ENCODE results near the gene PDIA5.
A peak's percentile ranks its signal among the peaks of the same experiment; 100 is the strongest.

The PDIA5 gene

DNA sequence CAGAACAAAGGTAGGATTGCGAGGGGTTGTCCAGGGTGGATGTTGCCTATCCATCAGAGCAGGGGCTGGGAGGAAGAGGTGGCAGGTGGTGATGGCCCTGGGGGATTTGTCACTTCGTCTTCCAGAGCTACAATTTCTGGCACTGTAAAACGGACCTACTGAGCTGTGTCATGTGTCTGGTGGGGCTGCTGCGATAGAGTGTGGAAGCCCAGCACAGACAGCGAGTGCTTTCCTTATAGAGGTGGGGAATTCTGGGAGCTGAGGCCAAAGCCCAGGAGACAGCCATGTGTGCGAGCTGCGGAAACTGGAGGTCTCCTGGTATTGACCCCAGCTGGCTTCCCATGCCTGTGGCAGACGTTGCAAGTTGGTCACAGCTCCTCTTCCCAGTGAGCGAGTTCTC, 73.7 kb downstream of the PDIA5 start:
- H3K4me3 ChIP-seq (ENCODE audit: insufficient read length, low read depth), result no peak overlapping the region
- H3K9me3 ChIP-seq (ENCODE audit: insufficient read depth, low read length), result no peaks in the 10 kb centered on the region
- no peaks in the 10 kb centered on the region for H3K27me3 ChIP-seq (ENCODE audit: insufficient read depth, insufficient read length)
- H3K36me3 ChIP-seq (ENCODE audit: insufficient read depth, insufficient read length, low read length), result peaks cover 53% of the 10 kb centered on the region
- no peak for DNase-seq (ENCODE audit: low read depth, low spot score)
- TF ChIP-seq SUZ12 (IDR thresholded peaks at IDR 0.05; ENCODE audit: extremely low read depth, insufficient read depth, insufficient read length) (no peak), ZNF274 (IDR thresholded peaks at IDR 0.05; ENCODE audit: low read depth, low read length) (no peak), YY1 (IDR thresholded peaks at IDR 0.05; ENCODE audit: insufficient read depth, insufficient read length) (no peak)
- H3K9ac ChIP-seq (ENCODE audit: insufficient read length, low read depth), result no peak overlapping the region
- peaks cover 11% of the 10 kb centered on the region for H3K4me1 ChIP-seq (ENCODE audit: insufficient read depth, insufficient read length)

DNA sequence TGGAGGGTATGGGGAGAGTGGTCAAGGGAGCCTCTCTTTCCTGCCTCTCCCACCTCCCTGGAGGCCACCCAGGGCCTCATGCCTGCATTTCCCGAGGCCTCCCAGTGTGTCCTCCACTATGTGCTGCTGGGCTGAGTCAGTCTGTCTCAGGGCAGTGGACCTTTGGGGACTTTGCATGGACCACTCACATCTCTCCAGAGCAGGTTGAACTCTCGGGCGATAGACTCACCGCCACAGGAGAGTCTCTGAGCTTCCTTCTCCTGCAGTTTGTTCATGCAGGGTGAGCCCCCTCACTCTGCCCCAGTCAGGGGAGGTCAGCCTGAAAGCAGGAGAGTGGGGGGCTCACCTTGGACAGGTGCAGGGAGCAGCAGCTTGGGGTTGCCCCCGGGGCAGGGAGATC, 74.5 kb downstream of the PDIA5 start:
- H3K4me3 ChIP-seq (ENCODE audit: insufficient read length, low read depth), result no peak overlapping the region
- no peak overlapping the region for H3K9ac ChIP-seq (ENCODE audit: insufficient read length, low read depth)
- H3K9me3 ChIP-seq (ENCODE audit: insufficient read depth, low read length), result no peaks in the 10 kb centered on the region
- DNase-seq (ENCODE audit: low read depth, low spot score), result no peak
- TF ChIP-seq YY1 (IDR thresholded peaks at IDR 0.05; ENCODE audit: insufficient read depth, insufficient read length) (no peak), ZNF274 (IDR thresholded peaks at IDR 0.05; ENCODE audit: low read depth, low read length) (no peak), SUZ12 (IDR thresholded peaks at IDR 0.05; ENCODE audit: extremely low read depth, insufficient read depth, insufficient read length) (no peak)
- H3K36me3 ChIP-seq (ENCODE audit: insufficient read depth, insufficient read length, low read length), result peaks cover 60% of the 10 kb centered on the region
- H3K27me3 ChIP-seq (ENCODE audit: insufficient read depth, insufficient read length), result no peaks in the 10 kb centered on the region
- H3K4me1 ChIP-seq (ENCODE audit: insufficient read depth, insufficient read length), result peaks cover 11% of the 10 kb centered on the region

DNA sequence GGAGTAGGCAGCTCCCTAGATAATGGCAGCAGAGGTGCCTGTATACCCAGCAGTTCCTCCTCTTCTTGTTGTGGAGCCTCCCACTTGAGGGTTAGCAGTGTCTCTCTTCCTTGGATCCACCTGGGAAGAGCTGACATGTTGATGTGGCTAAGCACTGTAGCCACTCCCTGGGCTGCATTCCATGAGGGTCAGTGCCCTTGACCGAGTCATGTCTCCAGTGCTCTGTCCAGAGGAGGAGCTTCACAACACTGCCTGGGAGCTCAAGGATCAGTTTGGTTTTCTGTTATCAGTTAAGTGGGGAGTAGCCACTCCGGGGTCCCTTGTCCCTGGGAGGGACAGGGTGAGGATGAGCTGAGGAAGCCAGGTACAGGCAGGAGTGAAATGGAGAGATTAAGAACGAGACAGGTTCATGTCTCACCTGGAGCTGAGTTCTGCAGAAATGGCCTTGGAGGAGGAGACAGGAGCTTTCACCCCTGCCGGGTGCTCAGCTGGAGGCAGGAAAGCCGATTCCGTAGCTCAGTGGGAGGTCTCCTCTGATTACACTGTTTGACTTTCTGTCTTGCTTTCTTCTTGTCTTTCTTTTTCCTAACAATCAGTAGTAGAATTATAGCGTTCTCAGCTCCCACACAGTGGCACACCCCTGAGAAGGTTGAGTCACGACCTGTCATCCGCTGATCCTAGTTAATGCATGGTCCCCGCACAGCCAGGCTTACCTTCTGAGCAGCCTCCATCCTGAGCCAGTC, 77.0 kb downstream of the PDIA5 start:
- H3K4me3 ChIP-seq (ENCODE audit: insufficient read length, low read depth), result no peak overlapping the region
- peaks cover 73% of the 10 kb centered on the region for H3K36me3 ChIP-seq (ENCODE audit: insufficient read depth, insufficient read length, low read length)
- peak; percentile 3 for DNase-seq (ENCODE audit: low read depth, low spot score)

DNA sequence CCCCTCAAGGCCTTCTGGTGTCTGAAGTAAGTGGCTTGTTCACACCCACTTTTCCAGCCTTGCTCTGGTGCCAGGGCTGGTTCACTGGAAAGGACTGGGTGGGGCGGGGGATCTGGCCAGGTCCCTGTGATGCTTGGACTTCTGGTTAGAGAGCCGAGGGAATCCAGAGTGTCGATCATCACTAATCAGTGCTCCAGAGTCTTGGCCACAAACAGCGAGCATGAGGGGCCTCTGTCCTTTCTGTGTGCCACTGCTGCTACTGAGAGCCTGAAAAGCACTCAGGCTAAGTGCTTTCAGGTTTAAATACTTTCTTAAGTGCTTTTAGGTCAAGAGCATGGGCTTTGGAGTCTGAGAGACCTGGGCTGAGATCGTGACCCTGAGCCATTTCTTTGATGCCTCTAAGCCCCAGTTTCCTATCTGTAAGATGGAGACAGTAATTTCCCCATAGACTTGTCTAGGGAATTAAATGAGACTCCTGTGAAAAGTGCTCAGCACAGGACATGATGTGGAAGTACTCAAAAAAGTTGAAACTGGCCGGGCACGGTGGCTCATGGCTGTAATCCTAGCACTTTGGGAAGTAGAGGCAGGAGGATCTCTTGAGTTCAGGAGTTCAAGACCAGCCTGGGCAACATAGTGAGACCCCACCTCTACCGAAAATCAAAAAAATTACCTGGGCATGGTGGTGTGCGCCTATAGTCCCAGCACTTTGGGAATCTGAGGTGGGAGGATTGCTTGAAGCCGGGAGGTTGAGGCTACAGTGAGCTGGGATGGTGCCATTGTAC, 81.1 kb downstream of the PDIA5 start:
- TF ChIP-seq YY1 (IDR thresholded peaks at IDR 0.05; ENCODE audit: insufficient read depth, insufficient read length) (no peak), SUZ12 (IDR thresholded peaks at IDR 0.05; ENCODE audit: extremely low read depth, insufficient read depth, insufficient read length) (no peak), ZNF274 (IDR thresholded peaks at IDR 0.05; ENCODE audit: low read depth, low read length) (no peak)
- H3K9ac ChIP-seq (ENCODE audit: insufficient read length, low read depth), result no peak overlapping the region
- no peak overlapping the region for H3K4me3 ChIP-seq (ENCODE audit: insufficient read length, low read depth)
- H3K4me1 ChIP-seq (ENCODE audit: insufficient read depth, insufficient read length), result peaks cover 11% of the 10 kb centered on the region
- no peaks in the 10 kb centered on the region for H3K9me3 ChIP-seq (ENCODE audit: insufficient read depth, low read length)
- no peaks in the 10 kb centered on the region for H3K27me3 ChIP-seq (ENCODE audit: insufficient read depth, insufficient read length)
- DNase-seq (ENCODE audit: low read depth, low spot score), result no peak
- H3K36me3 ChIP-seq (ENCODE audit: insufficient read depth, insufficient read length, low read length), result peaks cover 78% of the 10 kb centered on the region

More for the DNA sequence above, 77.0 kb downstream of the PDIA5 start:
- Histone ChIP-seq H3K27me3 (ENCODE audit: insufficient read depth, insufficient read length) (no peaks in the 10 kb centered on the region), H3K4me1 (ENCODE audit: insufficient read depth, insufficient read length) (peaks cover 11% of the 10 kb centered on the region), H3K9me3 (ENCODE audit: insufficient read depth, low read length) (no peaks in the 10 kb centered on the region), H3K9ac (ENCODE audit: insufficient read length, low read depth) (no peak overlapping the region)
- no peak for TF ChIP-seq SUZ12 (IDR thresholded peaks at IDR 0.05; ENCODE audit: extremely low read depth, insufficient read depth, insufficient read length)
- TF ChIP-seq YY1 (IDR thresholded peaks at IDR 0.05; ENCODE audit: insufficient read depth, insufficient read length), result no peak

DNA sequence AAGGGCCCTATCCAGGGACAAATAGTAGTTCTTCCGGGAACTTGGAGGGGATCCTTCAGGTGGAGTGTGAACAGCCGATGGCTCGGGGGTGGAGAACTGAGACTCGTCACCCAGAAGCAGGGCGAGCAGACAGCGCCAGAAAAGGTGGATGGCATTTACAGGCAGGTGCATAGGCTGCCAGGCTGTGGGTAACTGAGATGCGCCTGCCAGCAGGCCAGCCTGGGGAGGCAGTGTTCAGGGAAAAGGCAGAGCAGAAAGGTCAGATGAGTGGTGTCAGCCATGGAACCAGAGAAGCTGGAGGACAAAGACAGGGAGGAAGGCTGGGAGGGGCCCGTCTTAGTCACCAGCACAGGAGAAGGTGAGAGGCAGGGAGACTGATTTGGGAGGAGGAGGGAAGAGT, 81.9 kb downstream of the PDIA5 start:
- peaks cover 84% of the 10 kb centered on the region for H3K36me3 ChIP-seq (ENCODE audit: insufficient read depth, insufficient read length, low read length)
- peaks cover 8% of the 10 kb centered on the region for H3K4me1 ChIP-seq (ENCODE audit: insufficient read depth, insufficient read length)
- H3K9ac ChIP-seq (ENCODE audit: insufficient read length, low read depth), result no peak overlapping the region
- H3K27me3 ChIP-seq (ENCODE audit: insufficient read depth, insufficient read length), result no peaks in the 10 kb centered on the region
- no peak overlapping the region for H3K4me3 ChIP-seq (ENCODE audit: insufficient read length, low read depth)
- no peak for DNase-seq (ENCODE audit: low read depth, low spot score)
- no peaks in the 10 kb centered on the region for H3K9me3 ChIP-seq (ENCODE audit: insufficient read depth, low read length)
- TF ChIP-seq ZNF274 (IDR thresholded peaks at IDR 0.05; ENCODE audit: low read depth, low read length) (no peak), SUZ12 (IDR thresholded peaks at IDR 0.05; ENCODE audit: extremely low read depth, insufficient read depth, insufficient read length) (no peak), YY1 (IDR thresholded peaks at IDR 0.05; ENCODE audit: insufficient read depth, insufficient read length) (no peak)

DNA sequence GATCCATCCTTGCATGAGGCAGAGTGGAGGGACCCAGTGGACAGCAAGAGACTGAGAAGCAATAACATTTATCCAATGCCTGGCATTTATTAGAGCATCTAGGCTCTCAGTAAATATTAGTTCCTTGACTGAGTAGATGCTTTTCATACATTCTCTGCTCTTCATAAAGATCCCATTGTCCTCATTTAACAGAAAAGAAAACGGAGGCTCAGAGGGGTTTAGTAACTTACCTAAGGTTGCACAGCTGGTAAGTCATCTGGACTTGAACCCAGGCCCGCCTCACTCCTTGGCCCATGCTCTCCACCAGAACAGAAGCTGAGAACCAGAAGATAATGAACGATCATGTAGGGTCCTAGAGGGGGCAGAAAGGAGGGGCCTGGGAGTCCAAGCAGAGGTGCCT, 82.7 kb downstream of the PDIA5 start:
- no peak for TF ChIP-seq SUZ12 (IDR thresholded peaks at IDR 0.05; ENCODE audit: extremely low read depth, insufficient read depth, insufficient read length)
- TF ChIP-seq ZNF274 (IDR thresholded peaks at IDR 0.05; ENCODE audit: low read depth, low read length), result no peak
- TF ChIP-seq YY1 (IDR thresholded peaks at IDR 0.05; ENCODE audit: insufficient read depth, insufficient read length), result no peak
- Histone ChIP-seq H3K4me3 (ENCODE audit: insufficient read length, low read depth) (no peak overlapping the region), H3K9ac (ENCODE audit: insufficient read length, low read depth) (no peak overlapping the region), H3K27me3 (ENCODE audit: insufficient read depth, insufficient read length) (no peaks in the 10 kb centered on the region), H3K9me3 (ENCODE audit: insufficient read depth, low read length) (no peaks in the 10 kb centered on the region), H3K36me3 (ENCODE audit: insufficient read depth, insufficient read length, low read length) (peaks cover 92% of the 10 kb centered on the region), H3K4me1 (ENCODE audit: insufficient read depth, insufficient read length) (peaks cover 8% of the 10 kb centered on the region)
- DNase-seq (ENCODE audit: low read depth, low spot score), result no peak
